Calu3 (cell line): ENCODE data around the gene B4GALT5. TPM values are rescaled to one million over a fixed set of nuclear protein-coding genes. Genes with fewer than 3 reads are reported as not detected.

ENCODE experiments used
- BruUV-seq: library from RNA; stranded (reverse); fragments of 400-500 nt; replicated peaks from 2 replicates; lab custom pipeline; 2021; lab: Mats Ljungman, UMichigan
- CTCF ChIA-PET: fragments of 300-600 bp; sonication (Branson Sonifier 250); formaldehyde crosslinking; loops from one replicate; lab custom pipeline; 2022; ENCODE audit warnings: antibody characterized with exemption; lab: Charles Lee
- DNase-seq: peaks from one replicate; pipeline ENCODE4 v3.0.0; 2022
- H3K27ac Mint-ChIP-seq: one replicate; pipeline ENCODE4 v1.8.0; 2022; ENCODE audit warnings: mixed read lengths; ENCODE audit not compliant: unreplicated experiment
- H3K27me3 Mint-ChIP-seq: one replicate; pipeline ENCODE4 v1.8.0; 2022; ENCODE audit warnings: mixed read lengths; ENCODE audit not compliant: unreplicated experiment
- H3K36me3 Mint-ChIP-seq: one replicate; pipeline ENCODE4 v1.8.0; 2022; ENCODE audit warnings: mild to moderate bottlenecking, moderate library complexity, mixed read lengths; ENCODE audit not compliant: insufficient read depth, unreplicated experiment
- H3K4me1 Mint-ChIP-seq: one replicate; pipeline ENCODE4 v1.8.0; 2022; ENCODE audit warnings: mild to moderate bottlenecking, low read depth, mixed read lengths; ENCODE audit not compliant: unreplicated experiment
- H3K4me3 Mint-ChIP-seq: one replicate; pipeline ENCODE4 v1.8.0; 2022; ENCODE audit warnings: mild to moderate bottlenecking, low read depth, moderate library complexity, mixed read lengths; ENCODE audit not compliant: unreplicated experiment
- H3K9me3 Mint-ChIP-seq: one replicate; pipeline ENCODE4 v1.8.0; 2022; ENCODE audit warnings: low read depth, mixed read lengths; ENCODE audit not compliant: unreplicated experiment
- intact Hi-C: fragments of 100-400 bp; cut with micrococcal nuclease; formaldehyde crosslinking; loops from one replicate; pipeline ENCODE4 v1.10.0; 2022; ENCODE audit not compliant: unreplicated experiment
- total RNA-seq: library from RNA; stranded (reverse); gene quantifications from 2 replicates; pipeline ENCODE4 v1.2.3, GENCODE V29; 2022
- TF ChIP-seq, protein P1 (sequence below): fragments of 200-600 bp; IDR thresholded peaks from one replicate; pipeline ENCODE4 v1.8.0; 2022; ENCODE audit warnings: antibody characterized with exemption; ENCODE audit not compliant: unreplicated experiment

B4GALT5 gene
- total RNA-seq, 1 experiment from 2014 or later, result 117 TPM

DNA sequence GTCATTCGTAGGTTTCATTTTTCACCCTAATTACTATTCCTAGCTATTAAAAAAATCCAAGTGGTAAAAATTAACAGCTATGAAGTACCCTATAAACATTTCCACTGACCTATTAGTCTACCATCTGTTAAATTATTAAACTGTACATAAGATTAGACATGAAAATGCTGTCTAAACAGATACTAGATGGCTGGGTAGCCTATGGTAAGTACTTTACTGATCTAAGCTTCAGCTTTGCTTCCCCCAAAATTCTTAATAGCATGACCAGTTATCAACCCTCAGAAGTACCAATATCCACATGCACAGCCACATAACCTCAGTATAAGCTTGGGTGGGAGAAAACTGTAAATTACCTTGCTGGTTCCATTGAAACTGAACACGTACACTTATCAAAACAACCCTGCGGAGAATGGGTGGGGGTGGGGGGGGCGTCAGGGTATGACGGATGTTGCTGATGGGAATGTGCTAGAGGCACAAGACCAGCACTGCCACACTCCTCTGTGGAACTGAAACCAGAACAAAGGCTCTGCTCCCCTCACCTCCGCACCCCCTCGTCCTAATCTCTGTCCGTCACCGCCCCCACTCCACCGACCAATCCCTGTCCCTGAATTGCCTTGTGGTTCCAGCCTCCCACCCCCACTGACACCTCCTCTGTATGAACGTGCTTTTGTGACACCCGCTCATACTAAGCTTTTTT is 45.3 kb downstream of the B4GALT5 start:
- intact Hi-C loops, result no loop called here
- no TSS peak for BruUV-seq
- Mint-ChIP-seq H3K4me3 (peak overlapping the region; percentile 60), H3K4me1 (peaks cover 69% of the 10 kb centered on the region), H3K27ac (peak overlapping the region; percentile 70), H3K36me3 (peaks cover 10% of the 10 kb centered on the region), H3K27me3 (no peaks in the 10 kb centered on the region), H3K9me3 (no peaks in the 10 kb centered on the region)
- CTCF ChIA-PET, result interaction anchor here (0.5 to 3.1 kb wide), 7 partner anchors 11 to 1081 kb away, joined by 3 to 12 read pairs (median 4); no protein-coding TSS in a partner anchor
- peak; percentile 71 for DNase-seq
- TF ChIP-seq, protein P1, sequence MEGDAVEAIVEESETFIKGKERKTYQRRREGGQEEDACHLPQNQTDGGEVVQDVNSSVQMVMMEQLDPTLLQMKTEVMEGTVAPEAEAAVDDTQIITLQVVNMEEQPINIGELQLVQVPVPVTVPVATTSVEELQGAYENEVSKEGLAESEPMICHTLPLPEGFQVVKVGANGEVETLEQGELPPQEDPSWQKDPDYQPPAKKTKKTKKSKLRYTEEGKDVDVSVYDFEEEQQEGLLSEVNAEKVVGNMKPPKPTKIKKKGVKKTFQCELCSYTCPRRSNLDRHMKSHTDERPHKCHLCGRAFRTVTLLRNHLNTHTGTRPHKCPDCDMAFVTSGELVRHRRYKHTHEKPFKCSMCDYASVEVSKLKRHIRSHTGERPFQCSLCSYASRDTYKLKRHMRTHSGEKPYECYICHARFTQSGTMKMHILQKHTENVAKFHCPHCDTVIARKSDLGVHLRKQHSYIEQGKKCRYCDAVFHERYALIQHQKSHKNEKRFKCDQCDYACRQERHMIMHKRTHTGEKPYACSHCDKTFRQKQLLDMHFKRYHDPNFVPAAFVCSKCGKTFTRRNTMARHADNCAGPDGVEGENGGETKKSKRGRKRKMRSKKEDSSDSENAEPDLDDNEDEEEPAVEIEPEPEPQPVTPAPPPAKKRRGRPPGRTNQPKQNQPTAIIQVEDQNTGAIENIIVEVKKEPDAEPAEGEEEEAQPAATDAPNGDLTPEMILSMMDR, result no peak

DNA sequence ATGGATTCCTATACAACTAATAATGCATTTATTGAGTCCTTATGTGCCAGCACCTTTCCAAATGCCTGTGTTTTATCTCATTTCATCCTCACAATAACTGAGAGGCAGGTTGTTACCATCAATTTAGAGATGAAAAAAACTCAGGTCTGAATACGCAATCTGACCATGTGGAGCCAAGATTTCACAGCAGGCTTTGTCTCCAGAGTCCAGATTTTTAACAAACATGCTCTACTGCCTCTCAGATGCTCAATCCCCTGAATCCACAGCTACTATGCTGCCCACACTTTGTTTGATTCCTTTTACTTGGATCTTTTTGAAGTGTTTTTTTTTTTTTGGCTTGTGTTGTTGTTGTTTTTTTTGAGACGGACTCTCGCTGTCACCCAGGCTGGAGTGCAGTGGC is 46.8 kb downstream of the B4GALT5 start:
- Mint-ChIP-seq H3K4me3 (no peak overlapping the region), H3K27me3 (no peaks in the 10 kb centered on the region), H3K27ac (no peak overlapping the region), H3K36me3 (peaks cover 7% of the 10 kb centered on the region), H3K9me3 (no peaks in the 10 kb centered on the region), H3K4me1 (peaks cover 69% of the 10 kb centered on the region)
- no peak for DNase-seq
- CTCF ChIA-PET, result interaction anchor here (0.7 to 1.0 kb wide), 3 partner anchors 24 to 899 kb away, joined by 3 to 4 read pairs (median 3); no protein-coding TSS in a partner anchor
- no TSS peak for BruUV-seq
- intact Hi-C loops, result no loop called here
- TF ChIP-seq, protein P1, result no peak

- intact Hi-C loops, result no loop called here
- no TSS peak for BruUV-seq
- TF ChIP-seq, protein P1, result no peak
- Mint-ChIP-seq H3K27ac (no peak overlapping the region), H3K9me3 (no peaks in the 10 kb centered on the region), H3K36me3 (peaks cover 7% of the 10 kb centered on the region), H3K27me3 (no peaks in the 10 kb centered on the region), H3K4me3 (no peak overlapping the region), H3K4me1 (peaks cover 68% of the 10 kb centered on the region)
- DNase-seq, result no peak
- CTCF ChIA-PET, result interaction anchor here (0.6 to 0.9 kb wide), 3 partner anchors 10 to 406 kb away, joined by 3 to 5 read pairs (median 3); no protein-coding TSS in a partner anchor
Measured at GRCh38 chr20:49665796-49666195, 47.9 kb downstream of the B4GALT5 start.

GRCh38 chr20:49664612-49665313 is 48.9 kb downstream of the B4GALT5 start:
- H3K36me3 Mint-ChIP-seq, result peaks cover 7% of the 10 kb centered on the region
- peaks cover 68% of the 10 kb centered on the region for H3K4me1 Mint-ChIP-seq
- no peak for DNase-seq
- intact Hi-C loops, result loop anchor here (5.0 kb wide), 1 partner anchor 33 kb away; no protein-coding TSS in a partner anchor
- H3K4me3 Mint-ChIP-seq, result no peak overlapping the region
- no peaks in the 10 kb centered on the region for H3K9me3 Mint-ChIP-seq
- CTCF ChIA-PET, result interaction anchor here (0.5 to 0.9 kb wide), 8 partner anchors 11 to 407 kb away, joined by 3 to 5 read pairs (median 3); no protein-coding TSS in a partner anchor
- TF ChIP-seq, protein P1, result no peak
- BruUV-seq, result no TSS peak
- no peak overlapping the region for H3K27ac Mint-ChIP-seq
- H3K27me3 Mint-ChIP-seq, result no peaks in the 10 kb centered on the region
